HAP-1 (cell line): ENCODE results near the gene DPYSL3.
A peak's percentile ranks its signal among the peaks of the same experiment; 100 is the strongest.

Source experiments
- DNase-seq, 2 experiments: peaks; one replicate each; pipeline ENCODE4 v3.0.0-alpha.2; 2016 to 2020; ENCODE audit warnings: low spot score in 2 of 2
- H3K27me3 ChIP-seq: fragments of 250-450 bp; sonication (Bioruptor Pico); 2 replicates; pipeline ENCODE4 v1.5.1; 2020; ENCODE audit warnings: low read depth, mild to moderate bottlenecking, moderate library complexity
- H3K36me3 ChIP-seq: fragments of 250-450 bp; sonication (Bioruptor Pico); replicated peaks from 2 replicates; pipeline ENCODE4 v1.5.1; 2020; ENCODE audit warnings: mild to moderate bottlenecking
- H3K4me1 ChIP-seq: fragments of 250-450 bp; sonication (Bioruptor Pico); 2 replicates; pipeline ENCODE4 v1.5.1; 2020; ENCODE audit warnings: mild to moderate bottlenecking
- H3K4me3 ChIP-seq: fragments of 250-450 bp; sonication (Bioruptor Pico); 2 replicates; pipeline ENCODE4 v1.5.1; 2020; ENCODE audit warnings: mild to moderate bottlenecking, moderate library complexity
- H3K9me3 ChIP-seq: fragments of 250-450 bp; sonication (Bioruptor Pico); 2 replicates; pipeline ENCODE4 v1.5.1; 2020; ENCODE audit warnings: mild to moderate bottlenecking, moderate library complexity
- in situ Hi-C: fragments of 300-500 bp; cut with MboI; formaldehyde crosslinking; loops from 3 replicates; pipeline ENCODE4 v1.14.3; 2020; ENCODE audit warnings: low sequenced_read_pairs, inconsistent platforms, mixed read lengths

DPYSL3 gene

GRCh38 chr5:147507480-147508126 lies 2.3 kb downstream of the DPYSL3 start:
- no peak for DNase-seq
- H3K9me3 ChIP-seq, result no peaks in the 10 kb centered on the region
- no peaks in the 10 kb centered on the region for H3K36me3 ChIP-seq
- H3K4me3 ChIP-seq, result no peak overlapping the region
- no peaks in the 10 kb centered on the region for H3K4me1 ChIP-seq
- in situ Hi-C loops, result no loop called here
- H3K27me3 ChIP-seq, result peaks cover 28% of the 10 kb centered on the region

GRCh38 chr5:147504535-147504934 lies 5.3 kb downstream of the DPYSL3 start:
- Histone ChIP-seq H3K9me3 (no peaks in the 10 kb centered on the region), H3K4me3 (no peak overlapping the region), H3K27me3 (peaks cover 10% of the 10 kb centered on the region), H3K4me1 (no peaks in the 10 kb centered on the region), H3K36me3 (no peaks in the 10 kb centered on the region)
- DNase-seq, result no peak
- in situ Hi-C loops, result no loop called here

DNA sequence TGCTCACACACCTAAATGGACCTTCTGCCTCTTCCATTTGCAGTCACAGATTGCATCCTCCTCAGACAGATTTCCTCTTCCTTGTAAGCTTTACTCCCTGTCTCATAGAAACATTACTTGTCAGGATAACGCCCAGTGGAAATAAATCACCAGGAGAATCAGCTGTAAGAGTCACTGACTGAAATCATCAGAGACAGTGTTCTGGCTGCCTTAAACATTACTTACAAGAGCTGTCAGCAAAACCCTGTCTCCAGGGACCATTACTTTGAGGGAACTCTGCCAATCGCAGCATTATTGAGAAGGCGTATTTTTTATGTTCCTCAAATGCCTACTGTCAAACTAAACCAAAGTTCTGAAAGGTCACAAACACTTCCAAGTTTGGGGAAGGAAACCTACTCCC lies 5.9 kb downstream of the DPYSL3 start:
- no peaks in the 10 kb centered on the region for H3K9me3 ChIP-seq
- no peaks in the 10 kb centered on the region for H3K36me3 ChIP-seq
- in situ Hi-C loops, result no loop called here
- H3K27me3 ChIP-seq, result peaks cover 10% of the 10 kb centered on the region
- DNase-seq, result no peak
- no peak overlapping the region for H3K4me3 ChIP-seq
- no peaks in the 10 kb centered on the region for H3K4me1 ChIP-seq

GRCh38 chr5:147490989-147491388 lies 18.9 kb downstream of the DPYSL3 start:
- H3K4me3 ChIP-seq, result no peak overlapping the region
- no peaks in the 10 kb centered on the region for H3K4me1 ChIP-seq
- H3K9me3 ChIP-seq, result no peaks in the 10 kb centered on the region
- DNase-seq, result no peak
- H3K36me3 ChIP-seq, result no peaks in the 10 kb centered on the region
- in situ Hi-C loops, result no loop called here
- H3K27me3 ChIP-seq, result no peaks in the 10 kb centered on the region

- H3K36me3 ChIP-seq, result no peaks in the 10 kb centered on the region
- H3K9me3 ChIP-seq, result no peaks in the 10 kb centered on the region
- H3K4me1 ChIP-seq, result no peaks in the 10 kb centered on the region
- H3K4me3 ChIP-seq, result no peak overlapping the region
- in situ Hi-C loops, result no loop called here
- no peaks in the 10 kb centered on the region for H3K27me3 ChIP-seq
- DNase-seq, result no peak
These were observed 22.7 kb downstream of the DPYSL3 start for GRCh38 chr5:147487031-147487750.

DNA sequence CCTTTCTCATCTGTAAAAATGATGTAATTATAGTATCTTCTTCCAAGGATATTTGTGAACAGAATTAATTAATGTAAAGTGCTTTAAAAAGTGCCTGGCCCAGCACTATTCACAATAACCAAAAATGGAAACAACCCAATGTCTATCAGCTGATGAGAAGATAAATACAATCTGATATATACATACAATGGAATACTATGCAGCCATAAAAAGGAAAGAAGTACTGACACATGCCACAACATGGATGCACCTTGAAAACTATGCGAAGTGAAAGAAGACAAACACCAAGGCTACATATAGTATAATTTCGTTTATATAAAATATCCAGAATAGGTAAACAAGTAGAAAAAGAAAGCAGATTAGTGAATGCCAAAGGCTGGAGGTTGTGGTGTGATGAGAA lies 24.1 kb downstream of the DPYSL3 start:
- Histone ChIP-seq H3K4me1 (no peaks in the 10 kb centered on the region), H3K27me3 (0 out of 2 replicates have a peak, but pooled peaks cover 3% of the 10 kb centered on the region), H3K36me3 (no peaks in the 10 kb centered on the region), H3K9me3 (no peaks in the 10 kb centered on the region), H3K4me3 (no peak overlapping the region)
- in situ Hi-C loops, result no loop called here
- DNase-seq, result no peak

- Histone ChIP-seq H3K36me3 (no peaks in the 10 kb centered on the region), H3K27me3 (0 out of 2 replicates have a peak, but pooled peaks cover 4% of the 10 kb centered on the region), H3K9me3 (no peaks in the 10 kb centered on the region), H3K4me1 (no peaks in the 10 kb centered on the region), H3K4me3 (no peak overlapping the region)
- in situ Hi-C loops, result no loop called here
- no peak for DNase-seq
These were observed 24.8 kb downstream of the DPYSL3 start for GRCh38 chr5:147485046-147485445.

GRCh38 chr5:147484708-147485020 lies 25.2 kb downstream of the DPYSL3 start:
- no peak overlapping the region for H3K4me3 ChIP-seq
- in situ Hi-C loops, result no loop called here
- H3K36me3 ChIP-seq, result no peaks in the 10 kb centered on the region
- no peaks in the 10 kb centered on the region for H3K9me3 ChIP-seq
- H3K4me1 ChIP-seq, result no peaks in the 10 kb centered on the region
- H3K27me3 ChIP-seq, result 0 out of 2 replicates have a peak, but pooled peaks cover 8% of the 10 kb centered on the region
- no peak for DNase-seq

- Histone ChIP-seq H3K4me1 (no peaks in the 10 kb centered on the region), H3K4me3 (no peak overlapping the region), H3K9me3 (no peaks in the 10 kb centered on the region), H3K27me3 (peaks cover 11% of the 10 kb centered on the region; the same call in 1 of the 2 replicates), H3K36me3 (no peaks in the 10 kb centered on the region)
- DNase-seq, result peak; percentile 5 to 16
- in situ Hi-C loops, result no loop called here
These were observed 25.7 kb downstream of the DPYSL3 start for GRCh38 chr5:147483961-147484707.

- Histone ChIP-seq H3K27me3 (peaks cover 15% of the 10 kb centered on the region; the same call in 1 of the 2 replicates), H3K4me3 (no peak overlapping the region), H3K9me3 (no peaks in the 10 kb centered on the region), H3K36me3 (no peaks in the 10 kb centered on the region), H3K4me1 (no peaks in the 10 kb centered on the region)
- in situ Hi-C loops, result no loop called here
- DNase-seq, result no peak
These were observed 26.6 kb downstream of the DPYSL3 start for GRCh38 chr5:147483188-147483790.

DNA sequence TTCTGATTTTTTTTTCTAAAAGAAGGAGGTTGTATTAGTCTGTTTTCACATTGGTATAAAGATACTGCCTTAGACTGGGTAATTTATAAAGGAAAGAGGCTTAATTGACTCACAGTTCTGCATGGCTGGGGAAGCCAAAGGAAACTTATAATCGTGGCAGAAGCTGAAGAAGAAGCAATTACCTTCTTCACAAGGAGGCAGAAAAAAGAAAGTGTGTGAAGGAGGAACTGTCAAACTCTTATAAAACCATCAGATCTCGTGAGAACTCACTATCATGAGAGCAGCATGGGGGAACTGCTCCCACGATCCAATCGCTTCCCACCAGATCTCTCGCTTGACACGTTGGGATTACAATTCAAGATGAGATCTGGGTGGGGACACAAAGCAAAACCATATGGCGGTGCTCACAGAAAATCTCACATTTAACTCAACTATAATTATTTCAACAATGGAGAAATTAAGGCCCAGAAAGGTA lies 27.1 kb downstream of the DPYSL3 start:
- no peaks in the 10 kb centered on the region for H3K36me3 ChIP-seq
- H3K4me1 ChIP-seq, result no peaks in the 10 kb centered on the region
- H3K4me3 ChIP-seq, result no peak overlapping the region
- peaks cover 20% of the 10 kb centered on the region; the same call in 1 of the 2 replicates for H3K27me3 ChIP-seq
- in situ Hi-C loops, result no loop called here
- no peaks in the 10 kb centered on the region for H3K9me3 ChIP-seq
- no peak for DNase-seq

GRCh38 chr5:147481874-147482705 lies 27.8 kb downstream of the DPYSL3 start:
- H3K4me1 ChIP-seq, result peaks cover 2% of the 10 kb centered on the region; the same call in 1 of the 2 replicates
- no peak overlapping the region for H3K4me3 ChIP-seq
- no peaks in the 10 kb centered on the region for H3K36me3 ChIP-seq
- H3K9me3 ChIP-seq, result no peaks in the 10 kb centered on the region
- H3K27me3 ChIP-seq, result peaks cover 20% of the 10 kb centered on the region; the same call in 1 of the 2 replicates
- in situ Hi-C loops, result no loop called here
- no peak for DNase-seq

DNA sequence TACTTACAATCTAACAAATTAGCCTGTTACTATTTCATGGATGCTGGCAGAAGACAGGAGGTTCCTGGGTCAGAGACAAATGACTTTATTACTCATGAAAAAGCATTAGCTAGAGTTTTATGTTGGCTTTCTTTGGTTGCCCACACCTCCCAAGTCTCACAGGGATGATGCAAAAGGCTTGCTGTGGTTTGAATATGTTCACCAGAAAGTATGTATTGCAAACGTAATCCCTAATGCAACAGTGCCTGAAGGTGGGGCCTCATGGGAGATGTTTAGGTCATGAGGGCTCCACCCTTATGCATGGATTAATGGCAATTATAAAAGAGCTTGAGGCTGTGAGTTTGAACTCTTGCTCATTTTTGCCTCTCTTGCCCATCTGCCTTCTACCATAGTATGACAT lies 28.5 kb downstream of the DPYSL3 start:
- peaks cover 22% of the 10 kb centered on the region; the same call in 1 of the 2 replicates for H3K27me3 ChIP-seq
- H3K9me3 ChIP-seq, result no peaks in the 10 kb centered on the region
- in situ Hi-C loops, result no loop called here
- DNase-seq, result no peak
- no peaks in the 10 kb centered on the region for H3K36me3 ChIP-seq
- H3K4me1 ChIP-seq, result peaks cover 8% of the 10 kb centered on the region
- H3K4me3 ChIP-seq, result no peak overlapping the region
